Lower leg skin (tissue), 4 donors: ENCODE results near the gene MTFR1L. TPM values are rescaled to one million over a fixed set of nuclear protein-coding genes. Genes with fewer than 3 reads are reported as not detected.
A peak's percentile ranks its signal among the peaks of the same experiment; 100 is the strongest.

Experiments
- DNase-seq, 2 donors: peaks; one replicate each; pipeline ENCODE4 v3.0.0-alpha.2; 2019; ENCODE audit warnings: low spot score in 2 of 2
- H3K4me3 ChIP-seq: fragments of 200-600 bp; sonication (generic); 2 replicates; pipeline ENCODE4 v1.5.1; 2017; ENCODE audit warnings: mild to moderate bottlenecking, low read depth; ENCODE audit not compliant: poor library complexity, severe bottlenecking
- CTCF ChIP-seq, 3 donors: fragments of 450-650 bp; IDR thresholded peaks; one replicate each; pipeline ENCODE4 v1.5.1; 2016; ENCODE audit warnings: antibody characterized with exemption in 3 of 3, mild to moderate bottlenecking in 3 of 3, moderate library complexity in 2 of 3
- POLR2A ChIP-seq, 2 donors: fragments of 450-650 bp; IDR thresholded peaks; one replicate each; pipeline ENCODE4 v1.6.1; 2016 to 2017; ENCODE audit warnings: antibody characterized with exemption in 2 of 2, mild to moderate bottlenecking in 1 of 2, moderate library complexity in 1 of 2
- WGBS, 2 donors: methylation state at CpG; one replicate each; pipeline ENCODE4 v1.1.5; 2018; 5-methylcytosine and 5-hydroxymethylcytosine counted together
- intact Hi-C: fragments of 100-400 bp; cut with DNase I; formaldehyde crosslinking; loops from one replicate; pipeline ENCODE4 v1.15.0; 2023; ENCODE audit warnings: low total_unique reads
- total RNA-seq, 4 donors: library from RNA; depleted of rRNA; stranded (reverse); fragments of >200 nt; gene quantifications; one replicate each; pipeline ENCODE4 v1.1.0, GENCODE V29; 2016

Gene MTFR1L
- total RNA-seq, result 10 to 100 TPM; 34.9 to 46.1 (median 39.7) TPM

GRCh38 chr1:25819491-25820246 lies at the start of gene MTFR1L:
MTFR1L (plus strand) TSS chr1:25819954; CDS start chr1:25823105, 3,151 bp downstream.
- intact Hi-C loops, result loop anchor here (10.0 kb wide), 1 partner anchor 65 kb away; no protein-coding TSS in a partner anchor
- TF ChIP-seq POLR2A (IDR thresholded peaks at IDR 0.05) (peak in 1 of 2 donors; percentile 60), CTCF (IDR thresholded peaks at IDR 0.05) (no peak)
- H3K4me3 ChIP-seq, result peak within 1 kb of the TSS; percentile 91
- WGBS, 2 donors, result 1% methylated on average over 45 to 52 of the region's 64 CpGs
- DNase-seq, result peak; percentile 87 to 98

DNA sequence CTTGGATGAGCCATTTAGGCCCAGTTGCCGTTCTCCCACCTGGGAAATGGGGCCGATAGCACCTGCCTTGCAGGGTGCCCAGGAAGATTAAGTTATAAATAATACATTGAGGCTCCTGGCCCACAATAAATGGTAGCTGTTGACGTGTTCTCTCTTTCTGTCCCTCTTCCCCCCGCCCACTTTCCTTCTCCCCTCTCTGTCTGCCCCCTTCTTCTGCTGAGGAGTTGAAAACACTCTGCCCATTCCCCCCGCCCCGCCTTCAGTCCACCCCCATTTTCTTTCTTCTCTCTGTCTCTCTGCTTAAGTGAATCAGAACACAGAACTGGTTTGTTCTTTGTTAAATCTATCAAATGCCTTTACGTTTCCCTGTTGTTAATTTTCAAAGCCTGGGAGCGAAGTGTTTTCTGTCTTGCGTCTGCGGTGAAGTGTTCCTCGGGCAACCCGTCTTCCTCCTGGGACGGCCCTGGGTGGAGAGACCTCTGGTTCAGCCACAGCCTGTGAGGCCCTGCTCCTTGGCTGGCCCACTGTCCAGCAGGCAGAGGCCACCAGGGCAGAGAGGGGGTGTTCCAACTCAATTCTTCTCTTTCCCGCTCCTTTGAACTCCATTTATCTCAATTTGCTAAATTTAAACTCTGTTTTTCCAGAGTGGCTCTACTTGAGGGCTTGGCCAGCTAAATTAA lies 49.1 kb upstream of the MTFR1L start:
- intact Hi-C loops, result no loop called here
- WGBS, 2 donors, result 84 to 87% methylated on average over 14 of the region's 14 CpGs
- TF ChIP-seq CTCF (IDR thresholded peaks at IDR 0.05), result no peak
- no peak overlapping the region for H3K4me3 ChIP-seq
- DNase-seq, result no peak

DNA sequence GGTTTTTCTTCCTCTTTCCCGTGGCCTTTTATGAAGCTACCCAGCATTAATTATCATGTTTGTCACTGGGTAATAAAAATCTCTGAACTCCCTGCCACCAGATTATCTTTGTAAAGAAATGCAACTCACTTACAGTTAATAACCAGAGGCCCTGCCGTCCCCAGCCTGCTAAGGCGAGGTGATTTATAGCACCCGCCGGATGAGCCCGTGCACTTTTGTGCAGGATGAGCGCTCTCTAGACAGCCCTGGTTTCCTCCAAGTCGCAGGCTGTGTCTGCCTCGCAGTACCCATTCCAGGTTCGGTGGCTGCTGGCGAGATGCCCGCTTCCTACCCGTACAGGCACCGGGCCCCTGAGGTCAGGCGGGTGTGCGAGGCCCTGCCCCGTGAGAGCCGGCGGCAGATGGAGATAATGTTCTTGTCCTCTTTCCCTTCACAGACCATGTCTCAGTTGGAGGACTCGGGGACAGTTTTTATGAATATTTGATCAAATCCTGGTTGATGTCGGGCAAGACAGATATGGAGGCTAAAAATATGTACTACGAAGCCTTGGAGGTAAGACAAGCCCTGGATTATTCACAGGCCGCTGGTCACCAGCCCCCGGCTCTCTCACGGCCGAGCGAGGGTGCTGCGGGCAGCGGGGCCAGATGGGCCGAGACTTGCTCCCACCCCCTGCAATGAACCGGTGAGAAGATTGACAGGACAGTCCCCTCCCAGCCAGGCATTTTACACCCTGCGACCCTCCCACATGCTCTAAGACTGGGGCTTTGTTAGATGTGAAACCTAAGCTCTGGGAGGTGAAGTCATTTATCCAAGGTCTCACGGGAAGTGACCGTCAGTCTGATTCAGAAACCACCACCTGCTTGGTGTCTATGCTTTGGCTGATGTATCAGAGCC lies 48.3 kb upstream of the MTFR1L start:
- H3K4me3 ChIP-seq, result no peak overlapping the region
- DNase-seq, result no peak
- intact Hi-C loops, result no loop called here
- WGBS, 2 donors, result 58 to 63% methylated on average over 34 of the region's 34 CpGs
- TF ChIP-seq POLR2A (IDR thresholded peaks at IDR 0.05) (no peak), CTCF (IDR thresholded peaks at IDR 0.05) (no peak)

GRCh38 chr1:25772164-25772563 lies 47.6 kb upstream of the MTFR1L start:
- DNase-seq, result no peak
- TF ChIP-seq CTCF (IDR thresholded peaks at IDR 0.05) (no peak), POLR2A (IDR thresholded peaks at IDR 0.05) (no peak)
- 98% methylated on average over 5 of the region's 5 CpGs for WGBS, 2 donors
- intact Hi-C loops, result no loop called here
- no peak overlapping the region for H3K4me3 ChIP-seq

GRCh38 chr1:25772692-25773245 lies 47.0 kb upstream of the MTFR1L start:
- DNase-seq, result no peak
- no peak overlapping the region for H3K4me3 ChIP-seq
- intact Hi-C loops, result no loop called here
- WGBS, 2 donors, result 91 to 94% methylated on average over 5 of the region's 5 CpGs
- TF ChIP-seq CTCF (IDR thresholded peaks at IDR 0.05) (no peak), POLR2A (IDR thresholded peaks at IDR 0.05) (no peak)
